HL-60/S4 (cell line): ENCODE results near the gene TRIM15.
"Not testable (repeated sequence)": the region's sequence is repeated elsewhere in the genome, so short reads cannot be mapped to it uniquely, and the experiment has no call there.

Source experiments
- in situ Hi-C: fragments of 300-500 bp; cut with MboI; formaldehyde crosslinking; loops from 2 replicates; pipeline ENCODE4 v1.14.3; 2022; ENCODE audit warnings: low sequenced_read_pairs

TRIM15 gene

GRCh38 chr6:30163090-30163917 lies at the start of gene TRIM15:
TSS of gene TRIM15 (plus strand) at chr6:30163546. CDS start at chr6:30163685, 139 bp downstream.
- in situ Hi-C loops = no loop called here

- in situ Hi-C loops = no loop called here
Measured at GRCh38 chr6:30113841-30114240, 49.5 kb upstream of the TRIM15 start.

- in situ Hi-C loops = no loop called here
Measured at GRCh38 chr6:30116724-30117123, 46.6 kb upstream of the TRIM15 start.

GRCh38 chr6:30118691-30119090 lies 44.7 kb upstream of the TRIM15 start:
- in situ Hi-C loops = not testable (repeated sequence)

- in situ Hi-C loops = no loop called here
Measured at GRCh38 chr6:30121446-30122366, 41.6 kb upstream of the TRIM15 start.

GRCh38 chr6:30122515-30122914 lies 40.8 kb upstream of the TRIM15 start:
- in situ Hi-C loops = no loop called here

- in situ Hi-C loops = no loop called here
Measured at GRCh38 chr6:30127238-30128093, 35.9 kb upstream of the TRIM15 start.

- in situ Hi-C loops = no loop called here
Measured at GRCh38 chr6:30129265-30130178, 33.8 kb upstream of the TRIM15 start.

- in situ Hi-C loops = no loop called here
Measured at GRCh38 chr6:30130179-30130679, 33.1 kb upstream of the TRIM15 start.

GRCh38 chr6:30130887-30131862 lies 32.2 kb upstream of the TRIM15 start:
- in situ Hi-C loops = no loop called here

GRCh38 chr6:30131947-30132497 lies 31.3 kb upstream of the TRIM15 start:
- in situ Hi-C loops = no loop called here

- in situ Hi-C loops = no loop called here
Measured at GRCh38 chr6:30135147-30135546, 28.2 kb upstream of the TRIM15 start.

GRCh38 chr6:30135757-30136156 lies 27.6 kb upstream of the TRIM15 start, which contains the start of gene TRIM40:
TSS of gene TRIM40 (plus strand) at chr6:30136140. CDS start at chr6:30137037, 897 bp downstream.
- in situ Hi-C loops = no loop called here

- in situ Hi-C loops = no loop called here
Measured at GRCh38 chr6:30136570-30137286, 26.6 kb upstream of the TRIM15 start.

- in situ Hi-C loops = not testable (repeated sequence)
Measured at GRCh38 chr6:30140240-30140639, 23.1 kb upstream of the TRIM15 start.

- in situ Hi-C loops = no loop called here
Measured at GRCh38 chr6:30142665-30143064, 20.7 kb upstream of the TRIM15 start.

GRCh38 chr6:30143780-30144179 lies 19.6 kb upstream of the TRIM15 start:
- in situ Hi-C loops = no loop called here
